Breast epithelium (tissue), 3 donors: ENCODE measurements around the gene CFAP97D1.

Source experiments
- CTCF ChIP-seq, 3 donors: fragments of 450-650 bp; IDR thresholded peaks; one replicate each; pipeline ENCODE4 v1.5.1; 2016 to 2017; ENCODE audit warnings: antibody characterized with exemption in 3 of 3, mild to moderate bottlenecking in 3 of 3, moderate library complexity in 3 of 3
- POLR2A ChIP-seq: fragments of 450-650 bp; IDR thresholded peaks from one replicate; pipeline ENCODE4 v1.6.1; 2016; ENCODE audit warnings: antibody characterized with exemption, mild to moderate bottlenecking, moderate library complexity

GRCh38 chr17:43771463-43771862 is 8.8 kb upstream of the CFAP97D1 start:
- no peak for TF ChIP-seq CTCF (IDR thresholded peaks at IDR 0.05)
- TF ChIP-seq POLR2A, result no peak
